GM19463 (cell line): ENCODE data around the gene ZNF746.

Experiments used
- ATAC-seq: cut with Tn5 transposase; IDR thresholded peaks from one replicate; pipeline ENCODE4 v1.9.1; 2021; ENCODE audit warnings: mild to moderate bottlenecking, moderate library complexity; ENCODE audit not compliant: unreplicated experiment

The ZNF746 gene

DNA sequence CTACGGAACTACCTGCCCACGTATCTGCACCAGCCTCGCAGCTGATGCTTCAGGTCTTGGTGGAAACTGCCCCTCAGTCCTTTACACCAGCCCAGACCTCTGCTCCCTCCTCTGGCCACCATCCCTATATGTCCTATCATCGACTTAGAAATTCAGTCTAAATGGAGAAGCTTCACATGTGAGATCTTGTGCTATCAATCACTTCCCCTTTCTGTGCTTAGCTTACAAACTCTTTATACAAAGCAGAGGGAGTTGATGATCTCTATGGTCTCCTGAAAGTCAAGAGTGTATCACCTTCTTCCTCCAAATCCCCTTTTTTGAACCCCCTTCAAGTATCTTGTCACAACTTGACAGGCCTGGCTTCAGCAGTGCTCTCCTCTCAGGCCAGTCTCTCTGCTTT is 67.4 kb downstream of the ZNF746 start:
- no peak for ATAC-seq

DNA sequence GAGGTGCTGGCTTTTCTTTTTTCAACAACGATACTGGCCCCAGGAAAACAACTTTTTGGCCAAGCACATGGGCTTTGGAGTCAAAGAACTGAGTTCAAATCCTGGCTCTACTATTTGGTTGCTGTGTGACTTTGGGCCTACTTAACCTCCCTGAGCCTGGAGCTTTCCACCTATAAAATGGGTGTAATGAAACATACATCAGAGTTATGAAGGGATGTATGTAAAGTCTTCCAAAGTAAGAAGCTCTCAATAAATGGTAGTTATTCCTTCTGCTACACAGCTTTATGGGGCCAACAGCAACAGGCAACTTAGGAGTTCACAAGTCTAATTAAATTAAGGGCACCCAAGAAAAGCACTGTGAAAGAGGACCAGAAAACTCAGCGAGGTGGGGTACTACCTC is 69.7 kb downstream of the ZNF746 start:
- ATAC-seq: no peak

DNA sequence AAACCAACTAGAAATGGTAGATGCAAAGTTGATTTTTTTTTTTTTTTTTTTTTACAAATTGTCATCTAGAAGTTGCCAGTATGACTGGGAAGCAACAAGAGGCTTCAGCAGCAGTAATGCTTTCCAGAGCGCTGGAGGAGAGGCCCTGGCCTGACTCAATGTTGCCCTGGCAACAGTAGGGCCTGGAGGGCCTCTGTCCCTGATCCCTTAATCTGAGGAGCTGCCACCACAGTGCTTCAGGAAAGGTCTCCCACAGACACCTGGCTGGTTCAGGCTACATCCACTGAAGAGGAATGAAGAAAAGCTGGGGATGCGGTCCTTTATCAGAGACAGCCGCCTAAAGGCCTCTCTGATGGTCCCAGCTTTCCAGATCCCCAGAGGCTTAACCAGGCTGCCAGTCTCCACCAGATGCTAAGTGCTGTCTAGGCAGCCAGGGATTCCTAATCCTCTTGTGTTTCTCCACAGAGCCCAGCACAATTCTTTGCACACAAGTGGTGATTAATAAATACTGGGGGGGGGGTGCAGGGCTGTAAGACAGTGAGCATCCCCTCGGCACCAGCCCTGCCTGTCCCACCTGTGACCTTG is 70.4 kb downstream of the ZNF746 start:
- ATAC-seq: no peak

DNA sequence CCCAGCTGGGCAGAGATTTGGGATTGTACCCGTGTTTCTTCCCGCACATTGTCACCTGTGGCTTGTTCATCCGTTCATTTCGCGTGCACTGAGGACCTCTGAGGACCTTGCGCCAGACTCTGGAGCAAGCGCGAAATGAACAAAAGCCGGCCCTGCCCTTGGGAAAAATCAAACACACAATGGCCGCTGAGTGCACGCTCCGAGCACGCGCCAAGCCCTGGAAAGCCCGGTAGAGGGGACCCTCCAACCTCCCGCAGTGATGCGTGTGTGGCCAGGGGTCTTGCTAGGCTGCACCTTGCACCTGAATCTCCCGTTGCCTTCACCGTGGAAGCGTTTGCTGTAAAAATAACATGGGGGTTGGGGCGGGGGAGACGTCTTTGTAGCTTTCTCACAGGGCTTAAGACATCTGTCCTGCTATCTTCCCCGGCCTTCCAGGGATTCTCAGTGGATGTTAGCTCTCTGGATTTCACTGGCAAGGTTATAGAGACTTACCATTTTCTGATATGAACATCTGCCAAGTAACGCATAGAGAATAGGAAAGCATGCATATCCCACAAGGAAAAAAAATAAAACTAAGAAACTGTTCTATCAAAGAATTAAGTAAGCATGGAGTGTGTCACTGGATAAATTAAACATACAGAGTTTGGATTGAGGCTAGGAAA is 74.0 kb downstream of the ZNF746 start:
- ATAC-seq: no peak

DNA sequence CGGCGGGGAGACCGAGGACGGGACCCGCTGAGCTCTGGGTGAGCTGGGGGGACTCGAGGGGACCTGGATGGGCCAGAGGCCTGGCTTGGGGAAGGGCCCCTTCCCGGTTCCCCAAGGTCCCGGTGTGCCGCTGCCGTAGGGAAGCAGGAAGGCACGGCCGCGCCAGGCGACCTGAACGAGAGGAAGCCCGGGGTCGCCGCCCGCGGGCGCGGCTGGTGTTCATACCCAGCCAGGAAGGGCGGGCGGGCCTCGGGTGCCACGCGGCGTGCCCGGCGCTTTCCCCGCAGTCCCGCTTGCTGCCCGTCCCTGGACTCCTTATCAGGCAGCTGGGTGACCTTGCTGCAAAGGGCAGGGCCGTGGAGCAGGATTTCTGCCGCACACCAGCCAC is 74.7 kb downstream of the ZNF746 start:
- ATAC-seq: no peak
